GDM1 (cell line): ENCODE results near the gene ULK4.
"Not testable (repeated sequence)": the region's sequence is repeated elsewhere in the genome, so short reads cannot be mapped to it uniquely, and the experiment has no call there.

ENCODE experiments used
- DNase-seq: peaks from one replicate; lab custom pipeline; 2025; lab: John Stamatoyannopoulos, UW

ULK4 gene

DNA sequence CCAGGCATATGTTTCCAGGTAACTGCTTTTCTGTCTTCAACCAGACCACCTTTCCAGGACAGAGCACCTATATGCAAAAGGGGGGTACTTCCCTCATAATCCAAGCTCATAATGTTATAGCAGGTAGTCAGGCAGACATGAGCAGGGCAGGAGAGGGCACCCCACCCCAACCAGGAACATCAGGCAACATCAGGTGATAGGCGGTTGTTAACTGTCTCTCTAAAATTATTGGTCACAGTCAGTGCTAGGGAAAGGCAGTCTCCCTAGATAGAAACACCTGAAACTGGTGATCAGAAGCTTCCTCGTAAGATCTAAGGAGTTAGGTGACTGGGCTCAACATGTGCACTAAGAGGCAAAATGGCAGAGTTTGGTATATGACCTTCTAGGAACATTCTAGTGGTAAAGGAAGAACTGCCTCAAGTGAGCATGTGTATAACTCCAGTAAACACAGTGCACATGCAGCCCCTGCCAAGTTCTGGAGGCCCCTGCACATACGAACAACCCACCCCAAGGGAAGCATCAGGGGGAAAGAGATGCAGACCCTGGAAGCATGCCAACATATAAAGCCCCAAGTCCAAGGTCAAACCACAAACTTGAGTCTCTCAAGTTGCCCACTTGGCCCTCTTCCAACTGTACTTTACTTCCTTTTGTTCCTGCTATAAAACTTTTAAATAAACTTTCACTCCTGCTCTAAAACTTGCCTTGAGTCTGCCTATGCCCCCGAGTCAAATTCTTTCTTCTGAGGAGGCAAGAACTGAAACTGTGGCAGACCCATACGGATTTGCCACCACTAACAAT lies 270.9 kb downstream of the ULK4 start:
- peak; percentile 27 for DNase-seq

DNA sequence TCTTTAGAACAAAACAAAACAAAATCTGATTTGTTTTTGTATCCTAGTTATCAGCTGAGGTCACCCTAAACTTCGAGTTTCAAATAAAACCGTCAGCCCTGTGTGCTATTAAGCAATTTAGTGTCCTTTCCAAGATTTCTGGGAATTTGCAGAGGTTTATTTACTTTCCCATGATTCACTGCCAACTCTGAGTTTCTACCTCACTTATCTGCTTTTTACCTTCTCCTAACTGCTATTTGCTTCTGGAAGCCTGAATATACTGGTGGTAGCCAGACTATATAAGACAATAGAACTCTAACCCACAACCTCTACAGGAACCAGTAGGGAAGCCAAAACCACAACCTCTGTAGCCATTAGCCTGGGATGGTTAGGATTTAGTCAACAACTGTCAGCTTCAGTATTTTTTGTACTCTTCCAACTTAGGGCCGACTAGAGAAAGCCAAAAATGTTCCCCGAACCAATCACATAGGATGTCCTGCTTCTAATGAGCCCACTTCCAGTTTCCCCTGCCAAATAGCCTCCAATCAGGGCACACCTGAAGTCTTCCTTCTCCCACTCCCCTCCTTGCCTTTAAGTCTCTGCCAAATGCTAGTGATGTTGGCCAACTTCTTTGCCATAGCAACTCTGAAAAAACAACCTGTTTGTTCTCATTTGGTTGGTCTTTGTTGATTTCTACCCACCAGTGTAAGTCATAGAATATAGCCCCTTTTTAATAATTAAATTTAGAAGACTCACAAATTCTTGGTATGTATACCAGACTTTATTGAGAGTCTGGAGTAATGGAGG lies 273.1 kb downstream of the ULK4 start:
- no peak for DNase-seq

DNA sequence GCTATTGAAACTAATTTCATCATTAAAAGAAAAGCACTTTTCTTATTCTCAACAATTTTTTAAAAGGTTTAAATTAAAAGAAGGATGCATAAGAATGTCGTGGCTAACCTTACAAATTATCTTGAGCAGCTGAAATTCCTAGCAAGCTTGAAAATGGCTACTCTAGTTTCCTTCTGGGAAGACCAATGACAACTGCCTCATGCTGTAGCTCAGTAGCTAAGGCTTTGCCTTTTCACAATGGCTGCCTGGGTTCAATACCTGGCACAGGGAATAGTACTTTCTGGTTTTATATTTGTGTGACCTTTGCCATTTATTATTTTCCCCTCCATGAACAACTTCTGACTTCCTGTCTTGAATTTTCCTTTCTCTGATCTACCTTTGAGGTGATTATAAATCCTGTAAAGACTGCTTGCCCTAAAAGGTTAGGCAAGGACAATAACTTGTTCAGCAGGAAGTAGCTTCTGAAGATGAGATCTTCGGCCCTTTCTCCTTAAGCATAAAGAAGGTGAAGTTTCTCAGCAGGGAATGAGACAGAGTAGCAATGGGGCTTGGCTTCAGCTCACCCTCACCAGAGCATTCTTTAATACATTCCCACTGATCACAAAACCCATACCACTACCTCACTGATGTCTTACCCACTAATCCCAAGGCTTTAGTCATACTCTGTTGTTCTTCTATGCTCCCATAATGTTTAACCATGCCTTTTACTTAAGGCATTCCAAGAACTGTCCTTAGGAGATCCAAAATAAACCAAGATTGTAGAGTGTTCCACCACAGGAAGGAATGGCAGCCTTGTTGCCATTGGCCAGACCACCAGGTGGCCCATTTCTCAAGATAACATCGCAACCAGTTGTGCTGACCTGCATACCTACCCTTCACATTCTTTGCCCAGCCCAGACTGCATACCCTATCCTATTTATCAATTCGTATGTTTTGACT lies 276.8 kb downstream of the ULK4 start:
- DNase-seq: no peak

DNA sequence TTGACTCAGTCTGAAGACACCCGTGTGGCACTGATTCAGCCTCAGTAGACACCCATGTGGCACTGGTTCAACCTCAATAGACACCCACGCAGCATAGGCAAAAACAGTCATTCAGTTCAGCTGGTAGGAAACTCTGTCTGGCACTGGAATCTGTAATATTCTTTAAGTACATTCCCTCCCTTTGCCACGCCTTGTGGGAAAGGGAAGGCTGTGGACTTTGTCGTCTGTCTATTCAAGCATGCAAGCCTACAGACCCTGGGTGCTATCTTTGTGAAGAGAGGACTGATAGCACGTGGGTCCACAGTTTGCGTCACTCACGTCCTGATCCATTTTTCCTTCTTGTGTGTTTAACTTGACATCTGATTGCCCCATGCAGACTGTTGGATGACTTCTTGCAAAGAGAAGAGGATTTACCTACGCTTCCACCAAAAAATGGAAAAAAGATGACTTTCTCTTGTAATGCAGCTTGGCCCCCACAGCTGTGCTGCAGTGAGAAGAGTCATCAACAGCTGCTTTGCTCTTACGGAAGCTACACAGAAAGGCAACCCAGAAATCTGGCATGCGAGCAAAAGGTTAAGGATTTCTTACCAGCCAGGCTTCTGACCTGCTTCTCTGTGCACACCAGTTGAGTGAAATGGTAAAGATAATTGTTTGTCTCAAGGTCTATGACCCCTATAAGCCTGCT lies 278.1 kb downstream of the ULK4 start:
- DNase-seq: no peak

DNA sequence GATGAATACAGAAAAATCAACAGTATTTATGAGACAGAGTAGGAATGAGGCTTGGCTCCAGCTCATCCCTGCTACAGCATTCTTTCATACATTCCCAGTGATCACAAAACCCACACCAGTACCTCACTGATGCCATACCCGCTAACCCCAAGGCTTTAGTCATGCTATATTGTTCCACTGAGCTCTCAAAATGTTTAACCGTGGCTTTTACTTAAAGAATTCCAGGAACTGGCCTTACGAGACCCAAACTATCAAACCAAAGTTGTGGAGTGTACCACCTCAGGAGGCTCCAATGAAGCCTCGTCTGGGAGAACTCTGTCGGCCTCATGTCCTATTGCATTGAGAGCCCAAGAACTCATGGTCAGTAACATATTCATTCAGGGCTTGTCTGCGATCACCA lies 278.9 kb downstream of the ULK4 start:
- no peak for DNase-seq

DNA sequence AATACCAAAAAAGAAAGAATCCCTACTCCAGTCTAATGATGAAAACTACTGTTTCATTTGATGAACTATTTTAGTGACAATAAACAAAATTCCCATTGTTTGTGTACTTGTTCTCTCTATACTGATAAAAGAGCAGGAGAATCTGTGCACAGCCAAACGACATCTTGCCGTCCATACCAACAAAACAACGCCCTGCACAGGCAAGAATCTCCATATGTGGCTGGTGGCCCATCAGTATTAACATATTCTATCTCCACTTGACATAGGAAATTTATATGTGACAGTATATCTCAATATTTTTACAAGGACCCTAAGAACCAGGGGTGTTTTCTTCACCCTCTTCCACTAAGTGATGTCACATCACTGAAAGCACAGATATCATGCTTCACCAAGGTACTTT lies 279.5 kb downstream of the ULK4 start:
- DNase-seq: no peak

DNA sequence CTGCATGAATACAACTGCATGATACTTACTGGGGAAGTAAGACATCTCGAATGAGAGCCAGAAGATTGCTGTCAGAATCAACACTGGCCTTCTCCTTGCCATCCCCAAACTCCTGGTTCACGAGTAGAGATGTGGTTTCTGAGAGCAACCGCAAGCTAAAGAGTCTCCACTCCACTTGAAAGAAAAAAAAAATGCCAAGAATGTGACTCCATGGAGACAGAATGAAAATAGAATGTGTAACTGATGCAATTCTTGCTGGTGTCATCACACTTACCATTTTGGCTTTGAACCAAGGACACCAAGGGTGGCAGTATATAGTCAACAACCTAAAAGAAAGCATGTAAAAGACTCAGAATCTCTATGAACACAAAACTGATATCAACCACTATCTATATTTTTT lies 280.4 kb downstream of the ULK4 start:
- DNase-seq: no peak

DNA sequence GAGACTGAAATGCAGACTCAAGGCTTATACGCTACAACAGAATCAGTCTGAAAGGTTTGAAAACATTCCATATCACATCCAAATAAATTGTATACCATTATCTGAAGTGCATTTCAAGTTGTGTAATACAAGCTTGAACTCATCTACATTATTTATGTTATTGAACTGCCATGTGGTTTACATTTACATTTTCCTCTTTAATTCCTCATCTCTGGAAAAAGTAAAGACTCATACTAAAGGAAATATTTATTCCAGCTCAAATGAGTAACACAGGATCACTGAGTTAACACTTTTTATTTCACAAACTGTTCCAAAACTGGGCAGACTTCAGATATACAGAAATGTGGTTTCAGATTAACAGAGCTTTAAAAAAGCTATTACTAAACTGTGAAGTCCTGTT lies 282.5 kb downstream of the ULK4 start:
- DNase-seq: no peak

DNA sequence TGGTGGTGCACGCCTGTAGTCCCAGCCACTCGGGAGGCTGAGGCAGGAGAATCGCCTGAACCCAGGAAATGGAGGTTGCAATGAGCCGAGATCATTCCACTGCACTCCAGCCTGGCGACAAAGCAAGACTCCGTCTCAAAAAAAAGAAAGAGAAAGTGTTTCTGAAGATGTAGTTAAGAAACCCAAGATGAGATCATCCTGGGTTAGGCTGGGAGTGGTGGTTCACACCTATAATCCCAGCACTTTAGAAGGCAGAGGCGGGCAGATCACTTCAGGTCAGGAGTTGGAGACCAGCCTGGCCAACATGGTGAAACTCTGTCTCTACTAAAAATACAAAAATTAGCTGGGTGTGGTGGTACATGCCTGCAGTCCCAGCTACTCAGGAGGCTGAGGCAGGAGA lies 286.8 kb downstream of the ULK4 start:
- not testable (repeated sequence) for DNase-seq

DNA sequence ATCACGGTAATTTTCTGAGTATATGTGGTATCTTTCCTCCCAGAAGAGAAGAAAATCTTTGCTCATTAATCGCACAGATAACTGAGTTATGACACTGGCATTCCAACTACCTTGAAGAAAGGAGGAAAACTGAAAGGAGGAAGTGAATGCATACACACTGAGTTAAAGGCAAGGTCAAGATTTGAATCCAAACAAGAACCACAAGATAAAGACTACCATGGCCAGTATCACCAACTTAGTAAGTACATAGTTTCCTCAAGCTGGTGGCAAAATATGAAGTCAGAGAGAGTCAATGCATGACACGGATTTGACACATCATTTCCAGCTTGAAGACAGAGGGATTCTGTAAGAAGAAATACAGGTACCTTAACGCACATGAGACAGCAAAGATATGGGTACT lies 287.5 kb downstream of the ULK4 start:
- no peak for DNase-seq

DNA sequence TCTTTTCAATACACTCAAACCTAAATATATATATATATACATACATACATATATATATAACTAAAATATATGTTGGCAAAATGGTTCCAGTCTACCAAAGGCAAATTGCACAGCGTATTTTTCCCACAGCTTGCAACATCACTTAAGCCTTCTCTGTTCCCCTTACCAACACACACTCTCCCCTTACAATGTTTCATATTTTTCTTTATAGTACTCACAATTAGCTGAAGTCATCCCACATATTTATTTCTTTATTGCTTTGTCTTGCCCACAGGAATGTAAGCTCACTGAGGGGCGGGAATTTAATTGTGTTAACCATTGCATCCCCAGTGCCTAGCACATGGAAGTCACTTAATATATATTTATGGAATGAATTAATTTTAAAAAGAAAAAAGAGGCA lies 288.3 kb downstream of the ULK4 start:
- DNase-seq: no peak

DNA sequence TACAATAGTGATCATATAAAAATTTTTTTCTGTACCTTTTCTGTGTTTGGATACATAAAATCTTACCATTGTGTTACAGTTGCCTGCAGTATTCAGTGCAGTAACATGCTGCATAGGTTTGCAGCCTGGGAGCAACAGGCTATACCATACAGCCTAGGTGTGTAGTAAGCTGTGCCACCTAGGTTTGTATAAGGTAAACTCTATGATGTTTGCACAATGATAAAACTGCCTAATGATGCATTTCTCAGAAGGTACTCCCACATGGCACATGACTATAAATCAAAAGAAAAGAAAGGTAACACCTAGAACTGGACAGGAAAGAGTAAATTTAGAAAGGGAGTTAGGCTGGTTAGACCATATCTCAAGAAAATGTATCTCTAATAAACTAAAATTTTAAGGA lies 293.5 kb downstream of the ULK4 start:
- DNase-seq: no peak

DNA sequence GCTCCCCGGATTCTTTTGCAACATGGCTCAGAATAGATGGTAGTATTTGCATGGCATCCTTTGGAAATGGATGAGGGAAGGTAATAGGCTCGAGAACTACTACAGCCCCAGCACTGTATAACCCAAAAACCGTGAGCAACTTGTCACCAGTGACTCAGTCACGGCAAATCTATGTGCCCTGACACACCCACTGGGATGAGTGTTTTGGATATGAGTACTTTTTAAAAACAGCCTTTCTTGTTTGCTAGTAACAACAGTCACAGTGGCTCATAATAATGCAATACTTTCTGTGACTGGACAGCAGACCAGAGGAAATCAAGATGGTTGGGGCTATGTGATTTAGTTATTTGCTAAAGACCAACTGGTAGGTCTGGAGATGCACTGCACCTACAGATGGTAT lies 299.6 kb downstream of the ULK4 start:
- DNase-seq: no peak

DNA sequence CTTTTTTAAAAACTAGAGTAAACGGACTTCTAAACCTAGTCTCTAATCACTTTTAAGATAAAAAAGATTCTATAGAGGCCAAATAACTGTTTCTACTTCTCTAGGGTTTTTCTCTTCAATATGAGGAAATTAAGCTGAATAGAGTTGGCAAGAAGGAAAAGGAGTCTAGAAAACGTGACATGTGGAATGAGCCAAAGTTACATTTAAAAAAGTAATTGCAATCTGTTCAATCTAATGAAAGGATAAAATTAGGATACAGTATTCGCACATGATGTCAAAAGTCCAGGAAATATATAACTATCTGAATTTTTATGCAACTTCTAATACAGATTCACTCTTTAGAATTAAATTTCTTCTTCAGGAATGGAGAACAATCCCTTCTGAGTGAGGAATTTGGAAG lies 300.1 kb downstream of the ULK4 start:
- DNase-seq: no peak

DNA sequence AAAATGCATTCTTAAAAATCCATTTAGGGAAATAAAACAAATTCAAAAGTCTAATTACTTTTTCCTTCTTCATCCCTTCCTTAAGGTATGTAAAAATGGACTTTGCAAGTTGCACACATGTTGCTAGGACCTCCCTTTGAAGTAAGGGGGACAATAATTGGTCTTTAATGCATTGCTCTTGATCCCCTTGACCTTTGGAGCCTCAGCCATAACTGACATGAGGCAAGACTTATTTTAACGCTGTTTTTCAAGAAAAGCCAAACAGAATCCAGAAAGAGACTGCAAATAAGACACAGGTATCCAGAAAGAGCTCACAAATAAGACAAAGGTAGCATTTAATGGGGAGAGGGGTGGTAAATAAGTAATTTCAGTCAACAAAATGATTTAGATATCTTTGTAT lies 301.4 kb downstream of the ULK4 start:
- DNase-seq: no peak

DNA sequence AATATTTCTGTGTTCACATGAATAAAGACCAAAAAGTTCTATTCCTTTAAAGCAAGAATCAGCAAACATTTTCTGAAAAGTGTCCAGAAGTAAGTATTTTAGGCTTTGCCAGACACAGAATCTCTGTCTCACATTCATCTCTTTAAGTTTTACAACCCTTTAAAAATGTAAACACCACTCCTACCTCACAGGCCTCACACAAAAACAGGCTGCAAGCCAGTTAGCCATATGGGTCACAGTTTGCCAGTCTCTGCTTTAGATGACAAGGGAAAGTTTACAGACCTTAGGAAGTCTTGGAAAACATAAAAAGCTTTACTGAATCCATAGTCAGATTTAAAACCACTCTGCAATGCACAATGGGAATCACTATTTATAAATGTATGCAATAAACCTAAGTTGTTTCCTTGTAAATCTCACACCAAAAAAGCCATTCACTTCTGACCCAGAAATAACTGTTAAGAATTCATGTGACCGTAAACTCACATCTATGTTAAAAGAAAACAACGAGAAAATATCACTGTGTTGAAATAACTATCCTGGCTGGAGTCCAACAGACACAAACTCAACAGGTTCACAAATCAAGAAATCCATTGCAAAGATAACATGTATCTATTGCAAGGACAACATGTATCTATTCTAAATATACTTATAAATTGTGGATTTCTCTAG lies 308.2 kb downstream of the ULK4 start:
- DNase-seq: no peak

DNA sequence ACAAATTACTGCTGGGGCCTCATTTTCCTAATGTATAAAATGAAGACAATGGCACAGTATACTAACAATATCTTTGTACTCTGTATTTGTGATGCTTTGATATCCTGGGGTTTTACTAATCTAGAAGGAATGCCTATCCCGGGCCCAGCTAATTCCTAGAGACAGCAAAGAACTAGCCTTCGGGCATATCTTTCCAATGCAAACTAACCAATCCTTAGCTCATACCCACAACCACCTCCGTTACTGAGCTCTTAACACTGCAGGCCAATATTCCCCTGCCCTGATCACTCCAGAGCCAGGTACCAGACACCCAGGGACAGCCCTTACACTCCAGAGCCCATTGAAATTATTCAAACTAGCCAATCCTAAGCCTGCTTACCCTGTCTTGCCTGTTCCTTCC lies 309.0 kb downstream of the ULK4 start:
- DNase-seq: no peak

DNA sequence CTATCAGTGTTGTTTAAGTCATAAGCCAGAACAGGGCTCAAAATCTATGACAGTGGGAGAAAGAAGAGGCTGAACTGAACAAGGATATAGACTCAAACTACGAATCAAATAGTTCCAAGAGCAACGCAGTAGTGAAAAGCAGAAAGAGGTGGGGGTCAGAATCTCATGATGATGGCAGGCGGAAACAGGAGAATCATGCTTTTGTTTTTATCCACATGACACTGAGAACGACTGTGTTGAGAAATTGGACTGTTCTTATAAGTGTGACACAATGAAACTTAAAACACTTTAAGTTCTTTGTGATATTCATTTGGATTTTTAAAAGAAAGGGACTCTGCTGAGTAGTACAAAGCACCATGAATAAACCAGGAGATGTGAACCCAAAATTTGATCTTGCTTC lies 309.4 kb downstream of the ULK4 start:
- DNase-seq: no peak

DNA sequence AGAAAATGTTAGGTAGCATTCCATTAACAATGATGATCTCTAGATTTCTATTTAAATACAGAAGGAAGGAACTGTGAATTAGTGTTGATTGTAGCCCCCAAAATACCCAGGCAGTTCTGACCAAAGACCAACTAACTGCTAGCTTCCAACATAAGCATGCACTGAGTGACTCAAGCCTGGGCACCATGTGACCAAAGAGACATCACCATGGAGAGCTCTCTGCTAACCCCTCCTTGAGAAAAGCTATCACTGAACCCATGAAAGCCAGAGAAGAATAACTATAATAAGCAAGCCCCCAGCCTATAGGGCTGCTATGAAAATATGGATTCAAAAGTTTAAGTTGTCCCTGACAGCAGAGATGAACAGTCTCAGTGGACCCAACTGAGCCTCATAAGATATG lies 310.2 kb downstream of the ULK4 start:
- DNase-seq: no peak

DNA sequence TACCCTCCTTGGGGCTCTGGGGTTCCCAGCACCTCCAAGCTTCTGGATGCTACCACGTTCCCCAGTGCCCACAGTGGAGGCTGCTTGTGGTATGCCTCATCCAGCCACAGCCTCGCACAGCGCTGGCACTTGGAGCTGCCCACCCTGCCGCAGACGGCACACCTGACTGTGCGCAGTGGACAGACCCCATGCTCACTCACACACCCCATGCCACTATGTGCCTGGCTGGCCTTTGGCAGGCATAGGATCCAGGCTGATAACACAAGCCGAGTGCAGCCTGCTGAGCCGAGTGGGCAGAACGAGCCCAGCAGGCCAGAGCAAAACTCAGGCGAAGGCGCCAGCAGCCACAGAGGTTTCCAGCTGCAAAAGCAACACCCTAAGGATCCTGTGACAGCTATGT lies 311.5 kb downstream of the ULK4 start:
- no peak for DNase-seq

DNA sequence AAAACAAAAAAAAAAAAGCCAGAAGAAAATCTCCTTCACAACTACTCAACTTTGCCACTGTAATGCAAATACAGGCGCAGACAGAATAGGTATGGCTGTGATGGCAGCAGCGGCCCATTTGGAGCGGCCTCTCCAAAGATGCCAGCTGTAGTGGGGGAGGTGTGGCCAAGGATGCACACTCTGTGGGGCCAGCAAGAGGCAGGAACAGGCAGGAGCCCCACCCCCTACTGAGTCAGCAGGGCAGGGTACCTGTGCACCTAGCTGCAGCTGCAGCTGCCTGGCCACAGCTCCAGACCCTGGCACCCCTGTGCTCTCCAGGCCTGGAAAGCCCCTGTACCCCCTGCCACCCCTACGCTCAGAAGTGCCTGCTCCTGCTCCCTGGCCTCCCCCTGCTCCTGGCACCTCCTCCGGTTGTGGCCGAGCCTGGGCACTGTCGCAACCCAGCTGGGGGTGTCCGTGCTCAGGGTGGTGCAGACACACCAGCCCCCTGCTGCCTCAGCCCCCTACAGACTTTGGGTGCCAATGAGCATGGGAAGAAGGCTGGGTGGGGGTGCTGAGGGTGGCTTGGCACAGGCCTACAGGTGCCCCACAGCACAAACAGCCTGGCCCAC lies 312.7 kb downstream of the ULK4 start:
- no peak for DNase-seq
